Measurements from ENCODE around the gene LAMA1.
"Not testable (repeated sequence)": the region's sequence is repeated elsewhere in the genome, so short reads cannot be mapped to it uniquely, and the experiment has no call there.

LAMA1 gene

GRCh38 chr18:7155092-7155491 is 37.5 kb upstream of the LAMA1 start:
- H3K9me3 ChIP-seq (ENCODE audit: low read depth, low read length) = no peaks in the 10 kb centered on the region

GRCh38 chr18:7152440-7152839 is 34.8 kb upstream of the LAMA1 start:
- H3K9ac ChIP-seq (ENCODE audit: insufficient read length) = no peak overlapping the region
- H3K27ac ChIP-seq = no peak overlapping the region
- TF ChIP-seq FOXP2 (optimal IDR thresholded peaks at IDR 0.05; ENCODE audit: control extremely low read depth, extremely low read length, insufficient read depth) (no peak), EZH2 (IDR thresholded peaks at IDR 0.05) (no peak), POLR2AphosphoS5 (IDR thresholded peaks at IDR 0.05; ENCODE audit: borderline replicate concordance, low read depth, low read length) (no peak)

More at GRCh38 chr18:7155092-7155491, 37.5 kb upstream of the LAMA1 start:
- no peak overlapping the region for H3K4me3 ChIP-seq
- no peak overlapping the region for H3K9ac ChIP-seq (ENCODE audit: insufficient read length)
- no peak for DNase-seq (ENCODE audit: low read depth, low spot score)
- no peak overlapping the region for H3K27ac ChIP-seq
- TF ChIP-seq EZH2 (IDR thresholded peaks at IDR 0.05) (no peak), POLR2AphosphoS5 (IDR thresholded peaks at IDR 0.05; ENCODE audit: borderline replicate concordance, low read depth, low read length) (no peak), FOXP2 (optimal IDR thresholded peaks at IDR 0.05; ENCODE audit: control extremely low read depth, extremely low read length, insufficient read depth) (no peak)
- no peaks in the 10 kb centered on the region for H3K36me3 ChIP-seq (ENCODE audit: insufficient read depth, low read length)

DNA sequence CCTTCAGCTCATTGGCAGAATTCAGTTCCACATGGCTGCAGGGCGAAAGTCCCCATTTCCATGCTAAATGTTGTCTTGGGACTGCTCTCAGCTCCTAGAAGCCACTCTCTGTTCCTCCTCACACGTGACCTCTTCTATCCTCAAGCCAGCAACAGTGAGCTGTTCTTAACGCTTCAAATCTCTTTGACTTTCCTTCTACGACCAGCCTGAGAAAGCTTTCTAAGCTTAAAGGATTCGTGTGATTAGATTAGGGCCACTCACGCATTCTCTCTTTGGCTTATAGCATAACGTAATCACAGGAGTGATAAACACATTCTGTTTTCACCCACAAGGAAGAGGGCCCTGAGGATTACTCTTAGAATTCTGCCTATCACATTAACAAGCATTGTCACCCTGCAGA is 29.8 kb upstream of the LAMA1 start:
- Histone ChIP-seq H3K9me3 (ENCODE audit: low read depth, low read length) (no peaks in the 10 kb centered on the region), H3K4me3 (no peak overlapping the region), H3K27ac (no peak overlapping the region), H3K36me3 (ENCODE audit: insufficient read depth, low read length) (no peaks in the 10 kb centered on the region), H3K9ac (ENCODE audit: insufficient read length) (no peak overlapping the region)
- TF ChIP-seq FOXP2 (optimal IDR thresholded peaks at IDR 0.05; ENCODE audit: control extremely low read depth, extremely low read length, insufficient read depth) (no peak), POLR2AphosphoS5 (IDR thresholded peaks at IDR 0.05; ENCODE audit: borderline replicate concordance, low read depth, low read length) (no peak), EZH2 (IDR thresholded peaks at IDR 0.05) (no peak)
- DNase-seq (ENCODE audit: low read depth, low spot score) = no peak

More at GRCh38 chr18:7152440-7152839, 34.8 kb upstream of the LAMA1 start:
- H3K4me3 ChIP-seq = no peak overlapping the region
- no peaks in the 10 kb centered on the region for H3K9me3 ChIP-seq (ENCODE audit: low read depth, low read length)
- no peak for DNase-seq (ENCODE audit: low read depth, low spot score)
- H3K36me3 ChIP-seq (ENCODE audit: insufficient read depth, low read length) = no peaks in the 10 kb centered on the region

- no peak for TF ChIP-seq EZH2 (IDR thresholded peaks at IDR 0.05)
- no peak for TF ChIP-seq FOXP2 (optimal IDR thresholded peaks at IDR 0.05; ENCODE audit: control extremely low read depth, extremely low read length, insufficient read depth)
- TF ChIP-seq POLR2AphosphoS5 (IDR thresholded peaks at IDR 0.05; ENCODE audit: borderline replicate concordance, low read depth, low read length) = no peak
- no peak for DNase-seq (ENCODE audit: low read depth, low spot score)
- Histone ChIP-seq H3K9me3 (ENCODE audit: low read depth, low read length) (no peaks in the 10 kb centered on the region), H3K36me3 (ENCODE audit: insufficient read depth, low read length) (no peaks in the 10 kb centered on the region), H3K27ac (no peak overlapping the region), H3K4me3 (no peak overlapping the region), H3K9ac (ENCODE audit: insufficient read length) (no peak overlapping the region)
Measured at GRCh38 chr18:7146067-7146466, 28.5 kb upstream of the LAMA1 start.

DNA sequence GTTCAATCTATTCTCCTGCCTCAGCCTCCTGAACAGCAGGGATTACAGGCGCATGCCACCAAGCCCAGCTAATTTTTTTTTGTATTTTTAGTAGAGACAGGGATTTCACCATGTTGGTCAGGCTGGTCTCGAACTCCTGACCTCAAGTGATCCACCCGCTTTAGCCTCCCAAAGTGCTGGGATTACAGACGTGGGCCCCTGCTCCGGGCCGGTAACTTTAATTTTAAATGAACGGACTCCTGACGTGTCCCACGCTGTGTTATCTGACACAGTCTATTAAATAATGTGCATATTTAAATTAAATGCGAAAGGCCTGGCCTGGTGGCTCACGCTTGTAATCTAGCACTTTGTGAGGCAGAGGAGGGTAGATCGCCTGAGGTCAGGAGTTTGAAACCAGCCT is 27.3 kb upstream of the LAMA1 start:
- not testable (repeated sequence) for DNase-seq (ENCODE audit: low read depth, low spot score); H3K9ac ChIP-seq (ENCODE audit: insufficient read length); H3K9me3 ChIP-seq (ENCODE audit: low read depth, low read length); H3K27ac ChIP-seq; H3K4me3 ChIP-seq; H3K36me3 ChIP-seq (ENCODE audit: insufficient read depth, low read length)

GRCh38 chr18:7141287-7141686 is 23.7 kb upstream of the LAMA1 start:
- no peak for DNase-seq (ENCODE audit: low read depth, low spot score)

DNA sequence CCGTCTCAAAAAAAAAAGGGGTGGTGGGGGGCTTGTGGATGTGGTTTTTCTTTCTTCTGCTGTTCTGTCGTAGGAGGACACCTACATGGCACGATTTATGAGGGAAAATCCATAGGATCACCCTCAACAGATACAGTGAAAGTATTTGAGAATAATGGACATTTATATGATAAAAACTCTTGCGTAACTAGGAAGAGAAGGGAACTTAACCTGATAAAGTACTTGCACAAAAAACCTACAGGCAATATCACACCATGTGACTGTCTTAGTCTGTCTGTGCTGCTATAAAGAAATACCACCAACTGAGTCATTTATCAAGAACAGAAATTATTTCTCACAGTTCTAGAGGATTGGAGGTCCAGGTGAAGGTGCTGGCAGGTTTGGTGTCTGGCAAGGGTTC is 21.8 kb upstream of the LAMA1 start:
- Histone ChIP-seq H3K9ac (ENCODE audit: insufficient read length) (no peak overlapping the region), H3K27ac (no peak overlapping the region), H3K9me3 (ENCODE audit: low read depth, low read length) (no peaks in the 10 kb centered on the region), H3K36me3 (ENCODE audit: insufficient read depth, low read length) (no peaks in the 10 kb centered on the region), H3K4me3 (no peak overlapping the region)
- TF ChIP-seq EZH2 (IDR thresholded peaks at IDR 0.05) = no peak
- no peak for TF ChIP-seq FOXP2 (optimal IDR thresholded peaks at IDR 0.05; ENCODE audit: control extremely low read depth, extremely low read length, insufficient read depth)
- no peak for TF ChIP-seq POLR2AphosphoS5 (IDR thresholded peaks at IDR 0.05; ENCODE audit: borderline replicate concordance, low read depth, low read length)
- DNase-seq (ENCODE audit: low read depth, low spot score) = no peak

More at GRCh38 chr18:7141287-7141686, 23.7 kb upstream of the LAMA1 start:
- Histone ChIP-seq H3K9me3 (ENCODE audit: low read depth, low read length) (no peaks in the 10 kb centered on the region), H3K27ac (no peak overlapping the region), H3K4me3 (no peak overlapping the region), H3K9ac (ENCODE audit: insufficient read length) (no peak overlapping the region), H3K36me3 (ENCODE audit: insufficient read depth, low read length) (no peaks in the 10 kb centered on the region)
- TF ChIP-seq FOXP2 (optimal IDR thresholded peaks at IDR 0.05; ENCODE audit: control extremely low read depth, extremely low read length, insufficient read depth) = no peak

DNA sequence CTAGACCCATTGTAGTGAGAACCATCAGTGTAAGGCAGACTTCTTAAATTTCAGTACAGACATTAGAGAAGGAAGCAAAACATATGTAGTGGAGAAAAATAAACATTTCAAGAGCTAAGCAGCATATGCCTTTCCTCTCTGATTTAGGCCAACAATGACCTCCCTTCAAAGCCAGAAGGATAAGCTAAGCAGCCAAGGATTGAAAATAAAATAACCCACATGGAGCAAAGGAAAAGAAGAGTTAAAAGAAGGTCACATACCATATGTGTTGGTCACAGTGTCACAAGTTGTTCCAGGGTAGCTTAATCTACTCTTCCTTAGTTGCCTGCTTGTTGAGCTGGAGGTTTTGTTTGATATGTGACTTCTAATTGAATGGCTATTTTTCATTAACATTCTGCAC is 15.6 kb upstream of the LAMA1 start:
- no peak overlapping the region for H3K27ac ChIP-seq
- no peak for DNase-seq (ENCODE audit: low read depth, low spot score)

GRCh38 chr18:7132356-7133150 is 15.0 kb upstream of the LAMA1 start:
- H3K27ac ChIP-seq = no peak overlapping the region
- H3K36me3 ChIP-seq (ENCODE audit: insufficient read depth, low read length) = no peaks in the 10 kb centered on the region
- DNase-seq (ENCODE audit: low read depth, low spot score) = no peak
- TF ChIP-seq POLR2AphosphoS5 (IDR thresholded peaks at IDR 0.05; ENCODE audit: borderline replicate concordance, low read depth, low read length) (no peak), EZH2 (IDR thresholded peaks at IDR 0.05) (no peak), FOXP2 (optimal IDR thresholded peaks at IDR 0.05; ENCODE audit: control extremely low read depth, extremely low read length, insufficient read depth) (no peak)
- no peak overlapping the region for H3K9ac ChIP-seq (ENCODE audit: insufficient read length)
- H3K4me3 ChIP-seq = no peak overlapping the region
- H3K9me3 ChIP-seq (ENCODE audit: low read depth, low read length) = no peaks in the 10 kb centered on the region

More for the DNA sequence above, 15.6 kb upstream of the LAMA1 start:
- no peak overlapping the region for H3K4me3 ChIP-seq
- no peaks in the 10 kb centered on the region for H3K9me3 ChIP-seq (ENCODE audit: low read depth, low read length)
- no peak for TF ChIP-seq EZH2 (IDR thresholded peaks at IDR 0.05)
- no peak for TF ChIP-seq FOXP2 (optimal IDR thresholded peaks at IDR 0.05; ENCODE audit: control extremely low read depth, extremely low read length, insufficient read depth)
- TF ChIP-seq POLR2AphosphoS5 (IDR thresholded peaks at IDR 0.05; ENCODE audit: borderline replicate concordance, low read depth, low read length) = no peak
- H3K36me3 ChIP-seq (ENCODE audit: insufficient read depth, low read length) = no peaks in the 10 kb centered on the region
- no peak overlapping the region for H3K9ac ChIP-seq (ENCODE audit: insufficient read length)
